ENCODE measurements around the gene IFI44.

- TF ChIP-seq CTCF (tag by site-specific recombination; IDR thresholded peaks at IDR 0.05), result no peak
- no peak for TF ChIP-seq SP2 (tag by site-specific recombination; IDR thresholded peaks at IDR 0.05)
- TF ChIP-seq PRDM10 (tag by site-specific recombination; IDR thresholded peaks at IDR 0.05), result no peak
- TF ChIP-seq ZBTB17 (tag by site-specific recombination; IDR thresholded peaks at IDR 0.05), result no peak
- TF ChIP-seq ZBTB7A (tag by site-specific recombination; IDR thresholded peaks at IDR 0.05; ENCODE audit: low read depth), result no peak
- no peak for TF ChIP-seq REST (tag by site-specific recombination; IDR thresholded peaks at IDR 0.05)
- TF ChIP-seq ZNF677 (tag by site-specific recombination; IDR thresholded peaks at IDR 0.05), result no peak
- no peak for TF ChIP-seq ZNF280D (tag by site-specific recombination; IDR thresholded peaks at IDR 0.05)
- TF ChIP-seq ZNF449 (tag by site-specific recombination; IDR thresholded peaks at IDR 0.05), result no peak
- TF ChIP-seq HOXC10 (CRISPR knock-in tag; IDR thresholded peaks at IDR 0.05), result no peak
Measured at GRCh38 chr1:78652019-78652560, 2.5 kb downstream of the IFI44 start.

Data from HEK293 (cell line).